Sigmoid colon (tissue), 7 donors: ENCODE data around the gene BRD3. TPM values are rescaled to one million over a fixed set of nuclear protein-coding genes. Genes with fewer than 3 reads are reported as not detected.

Experiments used
- DNase-seq: peaks from one replicate; pipeline ENCODE4 v3.0.0-alpha.2; 2019
- H3K27ac ChIP-seq, 4 donors: fragments of 200-600 bp; sonication (generic); one replicate each; pipeline ENCODE4 v1.5.1; 2016 to 2019; ENCODE audit warnings: mild to moderate bottlenecking in 1 of 4
- H3K27me3 ChIP-seq, 3 donors: fragments of 200-600 bp; sonication (generic); one replicate each; pipeline ENCODE4 v1.5.1; 2019; ENCODE audit warnings: mild to moderate bottlenecking in 1 of 3
- H3K36me3 ChIP-seq, 4 donors: fragments of 200-600 bp; sonication (generic); one replicate each; pipeline ENCODE4 v1.5.1; 2016 to 2019
- H3K4me1 ChIP-seq, 4 donors: fragments of 200-600 bp; sonication (generic); one replicate each; pipeline ENCODE4 v1.5.1; 2017 to 2019
- H3K4me3 ChIP-seq, 4 donors: fragments of 200-600 bp; sonication (generic); one replicate each; pipeline ENCODE4 v1.5.1; 2017 to 2019; ENCODE audit warnings: mild to moderate bottlenecking in 2 of 4, moderate library complexity in 1 of 4
- H3K9me3 ChIP-seq, 4 donors: fragments of 200-600 bp in 3 of 4; sonication (generic) in 3 of 4; one replicate each; pipeline versions ENCODE4 v1.5.1 to v1.6.1; 2013 to 2019
- EP300 ChIP-seq, 4 donors: sonication (generic); formaldehyde crosslinking; IDR thresholded peaks; one replicate each; pipeline ENCODE4 v1.6.1; 2017; ENCODE audit warnings: antibody characterized with exemption in 4 of 4
- POLR2A ChIP-seq, 2 donors: fragments of 450-650 bp; IDR thresholded peaks; one replicate each; pipeline ENCODE4 v1.6.1; 2016; ENCODE audit warnings: antibody characterized with exemption in 2 of 2, mild to moderate bottlenecking in 2 of 2, moderate library complexity in 2 of 2
- POLR2AphosphoS5 ChIP-seq, 4 donors: sonication (generic); formaldehyde crosslinking; IDR thresholded peaks; one replicate each; pipeline ENCODE4 v1.6.1; 2017; ENCODE audit warnings: antibody characterized with exemption in 4 of 4
- WGBS, 2 donors: extraction: QIAGEN DNeasy Blood & Tissue Kit; methylation state at CpG; one replicate each; pipeline ENCODE4 v1.1.7; 2013; 5-methylcytosine and 5-hydroxymethylcytosine counted together
- intact Hi-C: fragments of 100-400 bp; cut with DNase I; formaldehyde crosslinking; loops from one replicate; pipeline ENCODE4 v1.15.1; 2023
- polyA plus RNA-seq, 3 donors: library from polyadenylated mRNA; stranded (reverse); fragments of 200-250 nt; gene quantifications; one replicate each; pipeline ENCODE4 v1.2.3, GENCODE V29; 2013
- total RNA-seq, 4 donors: library from RNA; depleted of rRNA; stranded (reverse); fragments of >200 nt; gene quantifications; one replicate each; pipeline ENCODE4 v1.1.0, GENCODE V29; 2016
- TF ChIP-seq, protein P1 (sequence below), 4 experiments: fragments of 450-650 bp in 3 of 4; fragments of 200-600 bp in 1 of 4; IDR thresholded peaks; one replicate each; pipeline ENCODE4 v1.5.1; 2016 to 2019; ENCODE audit warnings: antibody characterized with exemption in 4 of 4, mild to moderate bottlenecking in 3 of 4, moderate library complexity in 2 of 4
- donor health status: healthy with polysubstance abuse.
- donor health status: Bipolar disorder and iron deficiency.
- donor health status: healthy.

BRD3 gene
- total and polyA plus RNA-seq, 7 donors: 4.4 to 34.5 (median 21.8) TPM

DNA sequence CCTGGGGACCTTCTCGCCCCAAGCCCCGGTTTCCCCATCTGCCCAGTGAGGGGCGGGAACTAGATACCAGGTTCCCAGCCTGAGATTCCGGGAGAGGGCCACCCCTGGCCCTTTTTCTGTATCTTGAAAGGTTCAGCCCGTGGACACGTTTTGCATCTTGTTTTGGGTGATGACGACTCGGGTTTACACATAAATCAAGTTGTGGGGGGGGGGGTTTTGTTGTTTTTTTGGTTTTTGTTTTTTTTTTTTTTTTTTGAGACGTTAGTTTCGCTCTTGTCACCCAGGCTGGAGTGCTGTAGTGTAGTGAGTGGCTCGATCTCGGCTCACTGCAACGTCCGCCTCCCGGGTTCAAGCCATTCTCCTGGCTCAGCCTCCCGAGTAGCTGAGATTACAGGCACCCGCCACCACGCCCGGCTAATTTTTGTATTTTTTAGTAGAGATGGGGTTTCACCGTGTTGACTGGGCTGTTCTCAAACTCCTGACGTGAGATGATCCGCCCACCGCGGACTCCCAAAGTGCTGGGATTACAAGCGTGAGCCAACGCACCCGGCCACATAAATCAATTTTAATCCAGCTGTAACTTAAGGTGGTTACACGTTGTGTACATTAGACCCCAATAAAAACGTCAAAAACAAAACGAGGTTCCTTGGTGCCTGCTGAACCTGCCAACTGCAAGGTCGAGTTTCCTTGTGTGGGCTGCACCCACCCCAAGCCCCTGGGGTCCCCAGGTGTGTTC, 1.1 kb upstream of the BRD3 start:
- H3K36me3 ChIP-seq: no peaks in the 10 kb centered on the region
- TF ChIP-seq, protein P1, sequence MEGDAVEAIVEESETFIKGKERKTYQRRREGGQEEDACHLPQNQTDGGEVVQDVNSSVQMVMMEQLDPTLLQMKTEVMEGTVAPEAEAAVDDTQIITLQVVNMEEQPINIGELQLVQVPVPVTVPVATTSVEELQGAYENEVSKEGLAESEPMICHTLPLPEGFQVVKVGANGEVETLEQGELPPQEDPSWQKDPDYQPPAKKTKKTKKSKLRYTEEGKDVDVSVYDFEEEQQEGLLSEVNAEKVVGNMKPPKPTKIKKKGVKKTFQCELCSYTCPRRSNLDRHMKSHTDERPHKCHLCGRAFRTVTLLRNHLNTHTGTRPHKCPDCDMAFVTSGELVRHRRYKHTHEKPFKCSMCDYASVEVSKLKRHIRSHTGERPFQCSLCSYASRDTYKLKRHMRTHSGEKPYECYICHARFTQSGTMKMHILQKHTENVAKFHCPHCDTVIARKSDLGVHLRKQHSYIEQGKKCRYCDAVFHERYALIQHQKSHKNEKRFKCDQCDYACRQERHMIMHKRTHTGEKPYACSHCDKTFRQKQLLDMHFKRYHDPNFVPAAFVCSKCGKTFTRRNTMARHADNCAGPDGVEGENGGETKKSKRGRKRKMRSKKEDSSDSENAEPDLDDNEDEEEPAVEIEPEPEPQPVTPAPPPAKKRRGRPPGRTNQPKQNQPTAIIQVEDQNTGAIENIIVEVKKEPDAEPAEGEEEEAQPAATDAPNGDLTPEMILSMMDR (IDR thresholded peaks at IDR 0.05): no peak
- no peak for TF ChIP-seq EP300 (IDR thresholded peaks at IDR 0.05)
- TF ChIP-seq POLR2AphosphoS5 (IDR thresholded peaks at IDR 0.05): no peak
- peak in 1 of 2 donors; percentile 34 for TF ChIP-seq POLR2A (IDR thresholded peaks at IDR 0.05)
- H3K27ac ChIP-seq: peak overlapping the region; percentile 97 to 100 (median 98)
- intact Hi-C loops: no loop called here
- WGBS, 2 donors: 2 to 17% methylated on average over 31 of the region's 31 CpGs
- H3K27me3 ChIP-seq: no peaks in the 10 kb centered on the region
- peak overlapping the region; percentile 67 to 94 (median 94) for H3K4me3 ChIP-seq
- peaks cover 0 to 38% (median 29%) of the 10 kb centered on the region in 4 donors for H3K4me1 ChIP-seq
- no peaks in the 10 kb centered on the region for H3K9me3 ChIP-seq
- DNase-seq: peak; percentile 64

DNA sequence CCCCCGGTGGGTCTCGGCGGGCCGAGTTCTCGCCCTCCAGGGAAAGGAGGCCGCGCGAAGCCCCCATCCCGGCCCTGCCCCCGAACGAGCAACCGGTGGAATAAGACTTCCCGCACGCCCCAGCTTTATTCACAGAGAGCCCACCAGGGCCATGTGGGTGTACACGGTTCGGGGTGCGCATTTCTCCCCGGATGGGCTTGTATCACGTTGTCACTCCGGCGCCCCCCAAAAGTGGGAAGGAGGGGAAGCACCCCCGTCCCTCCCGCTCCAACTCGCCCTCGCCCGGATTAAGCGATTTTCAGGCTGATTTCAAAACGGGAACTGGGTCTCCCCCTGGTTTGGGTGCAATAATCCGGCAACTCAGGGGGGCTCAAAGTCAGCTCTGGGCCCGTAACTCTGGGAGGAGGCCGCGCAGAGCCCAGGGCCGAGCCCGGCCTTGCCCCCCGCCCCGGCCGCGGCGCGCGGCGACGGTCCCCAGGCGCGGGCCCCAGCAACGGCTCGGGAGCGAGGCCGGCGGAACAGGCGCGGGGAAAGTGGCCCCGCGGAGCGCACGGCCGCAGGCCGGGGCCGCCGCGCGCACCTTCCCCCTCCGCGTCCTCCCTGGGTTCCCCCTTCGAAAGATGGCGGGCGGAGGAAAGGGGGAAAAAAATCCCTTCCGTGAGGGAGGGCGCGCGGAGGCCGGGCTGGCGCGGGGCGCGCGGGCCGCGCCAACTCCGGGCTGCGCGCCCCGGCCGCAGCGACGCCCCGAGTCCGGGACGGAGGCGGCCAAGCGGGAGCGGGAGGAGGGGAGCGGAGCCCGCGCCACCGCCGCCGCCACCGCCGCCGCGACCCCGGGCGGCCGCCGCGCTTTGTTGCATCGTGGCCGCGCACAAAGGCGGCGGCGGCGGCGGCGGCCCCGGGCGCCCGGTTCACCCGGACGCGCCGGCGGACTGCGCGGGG, 644 bp downstream of the BRD3 start:
- 0 to 1% methylated on average over 126 of the region's 126 CpGs for whole genome bisulfite sequencing, 2 donors
- Histone ChIP-seq H3K4me3 (peak overlapping the region; percentile 59 to 94 (median 94)), H3K36me3 (no peaks in the 10 kb centered on the region), H3K4me1 (peaks cover 0 to 55% (median 46%) of the 10 kb centered on the region in 4 donors), H3K27ac (peak overlapping the region; percentile 72 to 100 (median 90)), H3K27me3 (no peaks in the 10 kb centered on the region), H3K9me3 (no peaks in the 10 kb centered on the region)
- DNase-seq: peak; percentile 73
- intact Hi-C loops: loop anchor here (1.0 to 2.0 kb wide), 2 partner anchors 42 to 69 kb away; partner anchors contain the start of genes BRD3OS and WDR5
- TF ChIP-seq, protein P1 (IDR thresholded peaks at IDR 0.05): no peak
- TF ChIP-seq POLR2A (IDR thresholded peaks at IDR 0.05) (no peak), POLR2AphosphoS5 (IDR thresholded peaks at IDR 0.05) (no peak), EP300 (IDR thresholded peaks at IDR 0.05) (no peak)

DNA sequence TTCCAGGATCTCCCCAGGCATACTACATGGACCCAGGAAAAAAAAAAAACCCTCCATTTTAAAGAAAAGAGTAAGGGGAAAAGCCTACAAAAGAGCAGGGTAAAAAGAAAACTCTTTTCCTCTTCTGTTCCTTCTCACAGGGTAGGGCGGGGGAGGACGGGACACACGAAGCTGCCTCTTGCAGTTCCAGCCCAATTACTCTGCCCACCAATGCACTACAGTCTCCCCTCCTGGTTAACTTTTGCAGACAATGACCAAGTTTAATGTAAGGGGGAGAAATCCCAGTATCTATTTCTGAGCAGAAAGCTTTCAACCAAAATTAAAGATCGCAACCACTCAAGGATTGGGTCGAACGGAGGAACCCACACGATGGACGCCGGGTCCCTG, 1.3 kb downstream of the BRD3 start:
- TF ChIP-seq POLR2AphosphoS5 (IDR thresholded peaks at IDR 0.05) (no peak), POLR2A (IDR thresholded peaks at IDR 0.05) (no peak), EP300 (IDR thresholded peaks at IDR 0.05) (no peak)
- TF ChIP-seq, protein P1 (IDR thresholded peaks at IDR 0.05): no peak
- DNase-seq: no peak
- no peaks in the 10 kb centered on the region for H3K27me3 ChIP-seq
- H3K9me3 ChIP-seq: no peaks in the 10 kb centered on the region
- intact Hi-C loops: loop anchor here (2.0 kb wide), 1 partner anchor 42 kb away; the partner anchor contains the start of gene BRD3OS
- peak overlapping the region; percentile 72 to 100 (median 90) for H3K27ac ChIP-seq
- peaks cover 0 to 61% (median 53%) of the 10 kb centered on the region in 4 donors for H3K4me1 ChIP-seq
- peak overlapping the region; percentile 59 to 94 (median 94) for H3K4me3 ChIP-seq
- no peaks in the 10 kb centered on the region for H3K36me3 ChIP-seq
- 1% methylated on average over 9 of the region's 9 CpGs for WGBS, 2 donors

DNA sequence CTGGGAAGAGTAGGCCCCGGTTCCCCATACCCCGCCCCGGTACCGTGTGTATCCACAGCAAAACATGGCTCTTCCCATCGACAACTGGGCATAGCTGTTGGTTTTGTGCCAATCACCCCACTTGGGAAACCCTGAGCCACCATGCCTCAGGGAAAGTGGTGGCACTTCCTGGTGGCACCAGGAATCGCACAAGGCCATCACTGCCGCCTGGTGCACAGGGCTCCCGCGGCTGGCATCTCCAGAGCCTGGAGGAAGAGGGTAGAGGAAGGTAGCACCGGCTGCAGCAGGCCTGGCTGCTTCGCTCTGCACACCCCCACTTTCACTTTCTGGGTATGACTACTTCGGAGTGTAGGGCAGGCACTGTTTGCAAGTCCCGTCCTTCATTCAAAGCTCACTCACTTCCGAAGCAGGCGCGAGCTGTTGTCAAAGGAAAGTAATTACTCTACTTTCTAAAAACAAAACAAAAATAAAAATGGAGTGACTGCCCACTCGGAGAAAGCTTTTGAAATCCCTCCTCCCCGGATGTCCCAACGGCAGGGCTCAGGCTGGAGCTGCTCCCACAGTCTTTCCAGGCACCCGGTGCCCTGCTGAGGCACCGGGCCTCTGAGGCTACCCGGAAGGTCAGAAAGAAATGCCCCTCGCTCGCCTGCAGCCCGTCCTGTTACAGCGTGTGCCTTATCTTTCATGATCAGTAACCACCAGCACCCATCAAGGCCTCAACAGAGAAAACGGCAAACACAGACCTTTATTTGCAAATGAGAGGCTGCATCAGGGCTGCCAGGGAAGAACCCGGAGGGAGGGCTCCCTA, 2.0 kb downstream of the BRD3 start:
- no peak for DNase-seq
- H3K4me1 ChIP-seq: peaks cover 0 to 68% (median 60%) of the 10 kb centered on the region in 4 donors
- no peak for TF ChIP-seq EP300 (IDR thresholded peaks at IDR 0.05)
- no peak for TF ChIP-seq POLR2A (IDR thresholded peaks at IDR 0.05)
- TF ChIP-seq POLR2AphosphoS5 (IDR thresholded peaks at IDR 0.05): no peak
- TF ChIP-seq, protein P1 (IDR thresholded peaks at IDR 0.05): no peak
- WGBS, 2 donors: 10 to 12% methylated on average over 28 of the region's 28 CpGs
- H3K27me3 ChIP-seq: no peaks in the 10 kb centered on the region
- H3K9me3 ChIP-seq: no peaks in the 10 kb centered on the region
- H3K4me3 ChIP-seq: peak overlapping the region; percentile 59 to 94 (median 94)
- peak overlapping the region; percentile 72 to 100 (median 90) for H3K27ac ChIP-seq
- intact Hi-C loops: loop anchor here (2.0 kb wide), 1 partner anchor 41 kb away; the partner anchor contains the start of gene BRD3OS
- H3K36me3 ChIP-seq: no peaks in the 10 kb centered on the region
